GM12878 (cell line): ENCODE results near the gene CNN2.

Experiments used
- BHLHE40 ChIP-seq, 2 experiments: fragments of 450-650 bp in 1 of 2; IDR thresholded peaks; 2 replicates each; pipeline ENCODE4 v1.6.1; 2011 to 2017; ENCODE audit warnings: low read depth in 2 of 2, borderline replicate concordance in 1 of 2, improper control_type of control experiment in 1 of 2, low read length in 1 of 2, mild to moderate bottlenecking in 1 of 2
- HCFC1 ChIP-seq: fragments of 150-350 bp; IDR thresholded peaks from 2 replicates; pipeline ENCODE4 v1.6.1; 2014; ENCODE audit warnings: low read length
- NFYB ChIP-seq: IDR thresholded peaks from 2 replicates; pipeline ENCODE4 v1.6.1; 2011; ENCODE audit warnings: low read depth, mild to moderate bottlenecking, low read length, improper control_type of control experiment, moderate library complexity; ENCODE audit not compliant: insufficient read depth
- POLR2A ChIP-seq: IDR thresholded peaks from 2 replicates; pipeline ENCODE4 v1.6.1; 2011; ENCODE audit warnings: low read depth, mild to moderate bottlenecking, low read length
- POLR2AphosphoS5 ChIP-seq: IDR thresholded peaks from 2 replicates; pipeline ENCODE4 v1.6.1; 2011; ENCODE audit warnings: mild to moderate bottlenecking, low read length, inconsistent platforms
- SMC3 ChIP-seq: IDR thresholded peaks from 2 replicates; pipeline ENCODE4 v1.6.1; 2011; ENCODE audit warnings: low read length, improper control_type of control experiment, borderline replicate concordance
- SP1 ChIP-seq: IDR thresholded peaks from one replicate; pipeline ENCODE4 v1.6.1; 2011; ENCODE audit warnings: low read depth, low read length
- SREBF1 ChIP-seq: IDR thresholded peaks from 2 replicates; pipeline ENCODE4 v1.6.1; 2012; ENCODE audit warnings: mild to moderate bottlenecking, low read length
- SUZ12 ChIP-seq: fragments of 200-600 bp; sonication (generic); IDR thresholded peaks from one replicate; pipeline ENCODE4 v1.6.1; 2018; ENCODE audit warnings: antibody characterized with exemption, mild to moderate bottlenecking; ENCODE audit not compliant: unreplicated experiment
- TAF1 ChIP-seq: IDR thresholded peaks from 2 replicates; pipeline ENCODE4 v1.6.1; 2011; ENCODE audit warnings: mild to moderate bottlenecking, low read depth, low read length, borderline replicate concordance
- TF ChIP-seq, protein P1 (sequence below), 3 experiments: IDR thresholded peaks in 2 of 3; conservative IDR thresholded peaks in 1 of 3; 2 replicates each; pipeline ENCODE4 v1.5.1; 2011; ENCODE audit warnings: low read depth in 3 of 3, low read length in 3 of 3, mild to moderate bottlenecking in 3 of 3, control low read depth in 2 of 3, moderate library complexity in 2 of 3, inconsistent platforms in 1 of 3, mixed read lengths in 1 of 3; ENCODE audit not compliant: control insufficient read depth in 2 of 3, insufficient read depth in 1 of 3; ENCODE audit errors: extremely low read depth in 1 of 3
- TF ChIP-seq, protein P2 (sequence below): IDR thresholded peaks from 2 replicates; pipeline ENCODE4 v1.6.1; 2011; ENCODE audit warnings: low read depth, low read length, improper control_type of control experiment, borderline replicate concordance

DNA sequence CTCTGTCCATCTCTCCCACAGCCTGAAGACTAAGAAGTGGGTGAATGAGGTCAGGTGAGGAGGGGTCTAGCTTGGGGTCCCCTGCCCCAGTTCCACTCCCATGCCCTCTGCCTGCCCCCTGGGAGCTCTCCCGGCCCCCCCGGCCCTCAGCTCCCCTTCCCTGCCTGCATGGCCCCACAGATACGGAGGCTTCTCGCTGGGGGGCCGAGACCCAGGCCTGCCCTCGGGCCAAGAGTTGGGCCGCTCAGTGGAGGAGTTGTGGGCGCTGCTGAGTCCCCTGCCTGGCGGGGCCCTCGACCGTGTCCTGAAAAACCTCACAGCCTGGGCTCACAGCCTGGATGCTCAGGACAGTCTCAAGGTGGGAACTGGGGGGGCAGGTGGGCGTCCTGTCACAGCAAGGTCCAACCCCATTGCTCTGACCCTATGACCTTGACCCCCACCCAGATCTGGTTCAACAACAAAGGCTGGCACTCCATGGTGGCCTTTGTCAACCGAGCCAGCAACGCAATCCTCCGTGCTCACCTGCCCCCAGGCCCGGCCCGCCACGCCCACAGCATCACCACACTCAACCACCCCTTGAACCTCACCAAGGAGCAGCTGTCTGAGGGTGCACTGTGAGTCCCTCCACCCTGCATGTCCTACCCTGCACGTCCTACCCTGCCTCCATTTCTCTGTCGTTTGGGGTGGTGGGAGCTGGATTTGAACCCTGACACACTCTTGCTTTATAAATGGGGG lies 29.6 kb downstream of the CNN2 start:
- TF ChIP-seq POLR2A (no peak), NFYB (no peak), TAF1 (no peak), BHLHE40 (IDR thresholded peaks at IDR 0.05; ENCODE audit: borderline replicate concordance in 1 of 2, low read depth in 2 of 2, low read length in 1 of 2) (no peak), SMC3 (no peak), SUZ12 (no peak), HCFC1 (no peak), SP1 (no peak), POLR2AphosphoS5 (no peak), SREBF1 (no peak)
- TF ChIP-seq, protein P1, sequence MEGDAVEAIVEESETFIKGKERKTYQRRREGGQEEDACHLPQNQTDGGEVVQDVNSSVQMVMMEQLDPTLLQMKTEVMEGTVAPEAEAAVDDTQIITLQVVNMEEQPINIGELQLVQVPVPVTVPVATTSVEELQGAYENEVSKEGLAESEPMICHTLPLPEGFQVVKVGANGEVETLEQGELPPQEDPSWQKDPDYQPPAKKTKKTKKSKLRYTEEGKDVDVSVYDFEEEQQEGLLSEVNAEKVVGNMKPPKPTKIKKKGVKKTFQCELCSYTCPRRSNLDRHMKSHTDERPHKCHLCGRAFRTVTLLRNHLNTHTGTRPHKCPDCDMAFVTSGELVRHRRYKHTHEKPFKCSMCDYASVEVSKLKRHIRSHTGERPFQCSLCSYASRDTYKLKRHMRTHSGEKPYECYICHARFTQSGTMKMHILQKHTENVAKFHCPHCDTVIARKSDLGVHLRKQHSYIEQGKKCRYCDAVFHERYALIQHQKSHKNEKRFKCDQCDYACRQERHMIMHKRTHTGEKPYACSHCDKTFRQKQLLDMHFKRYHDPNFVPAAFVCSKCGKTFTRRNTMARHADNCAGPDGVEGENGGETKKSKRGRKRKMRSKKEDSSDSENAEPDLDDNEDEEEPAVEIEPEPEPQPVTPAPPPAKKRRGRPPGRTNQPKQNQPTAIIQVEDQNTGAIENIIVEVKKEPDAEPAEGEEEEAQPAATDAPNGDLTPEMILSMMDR (IDR thresholded peaks at IDR 0.05 in 2 of 3, conservative IDR thresholded peaks at IDR 0.05 in 1 of 3; ENCODE audit: control insufficient read depth in 2 of 3, extremely low read depth in 1 of 3, insufficient read depth in 1 of 3, low read depth in 3 of 3, low read length in 3 of 3) = no peak
- TF ChIP-seq, protein P2, sequence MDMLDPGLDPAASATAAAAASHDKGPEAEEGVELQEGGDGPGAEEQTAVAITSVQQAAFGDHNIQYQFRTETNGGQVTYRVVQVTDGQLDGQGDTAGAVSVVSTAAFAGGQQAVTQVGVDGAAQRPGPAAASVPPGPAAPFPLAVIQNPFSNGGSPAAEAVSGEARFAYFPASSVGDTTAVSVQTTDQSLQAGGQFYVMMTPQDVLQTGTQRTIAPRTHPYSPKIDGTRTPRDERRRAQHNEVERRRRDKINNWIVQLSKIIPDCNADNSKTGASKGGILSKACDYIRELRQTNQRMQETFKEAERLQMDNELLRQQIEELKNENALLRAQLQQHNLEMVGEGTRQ = no peak
